IPS-NIHi11 (cell line): ENCODE data around the gene ADAMTS14.

Source experiments
- DNase-seq: peaks from one replicate; pipeline ENCODE4 v3.0.0; 2012; ENCODE audit warnings: mixed read lengths, low spot score

ADAMTS14 gene

DNA sequence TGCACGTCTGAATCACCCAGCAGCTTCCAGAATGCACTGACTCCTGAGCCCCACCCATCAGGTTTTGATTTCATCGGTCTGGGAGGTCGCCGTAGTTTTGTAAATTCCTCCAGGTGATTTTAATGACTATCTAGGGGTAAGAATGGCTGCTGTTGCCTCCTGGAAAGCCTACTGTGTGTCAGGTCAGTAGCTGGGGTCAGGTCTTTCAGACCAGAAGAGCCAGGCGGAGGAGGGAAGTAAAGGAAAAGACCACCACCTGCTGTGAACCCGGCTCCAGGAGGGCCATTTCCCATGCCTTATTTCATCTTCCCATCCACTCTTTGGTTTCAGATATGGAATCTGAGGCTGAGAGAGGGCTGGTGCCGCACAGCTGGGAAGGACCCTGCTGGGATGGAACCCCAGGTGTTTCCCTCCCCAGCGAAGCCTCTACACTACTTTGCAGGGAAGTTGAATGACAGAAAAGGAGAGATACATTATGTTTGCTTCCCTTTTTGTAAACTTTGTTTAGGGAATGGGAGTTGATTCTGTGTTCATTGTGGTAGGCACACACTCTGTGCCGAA, 19.8 kb downstream of the ADAMTS14 start:
- no peak for DNase-seq

- DNase-seq, result no peak
Measured at GRCh38 chr10:70693619-70694335, 21.5 kb downstream of the ADAMTS14 start.

DNA sequence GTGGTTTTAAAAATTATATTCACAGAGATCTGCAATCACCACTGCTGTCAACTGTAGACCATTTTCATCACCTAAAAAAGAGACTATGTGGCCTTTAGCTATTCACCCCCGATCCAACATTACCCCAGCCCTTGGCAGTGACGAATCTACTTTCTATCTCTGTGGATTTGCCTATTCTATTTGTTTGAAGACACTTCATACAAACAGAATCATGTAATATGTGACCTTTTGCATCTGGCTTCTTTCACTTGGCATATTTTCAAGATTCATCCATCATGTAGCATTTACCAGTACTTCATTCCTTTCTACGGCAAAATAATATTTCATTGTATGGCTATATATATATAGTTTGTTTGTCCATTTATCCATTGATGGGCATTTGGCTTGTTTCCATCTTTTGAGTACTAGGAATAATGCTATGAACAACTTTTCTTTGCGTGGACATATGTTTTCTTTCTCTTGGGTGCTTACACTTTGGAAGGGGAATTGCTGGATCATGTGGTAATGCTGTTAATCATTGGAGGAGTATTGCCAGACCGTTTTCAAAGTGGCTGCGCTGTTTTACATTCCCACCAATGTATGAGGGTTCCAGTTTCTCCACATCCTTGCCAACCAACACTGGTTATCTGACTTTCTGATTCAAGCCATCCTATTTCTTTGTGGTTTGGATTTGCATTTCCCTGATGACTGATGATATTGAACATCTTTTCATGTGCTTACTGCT, 22.3 kb downstream of the ADAMTS14 start:
- DNase-seq, result no peak

GRCh38 chr10:70695241-70696030, 23.1 kb downstream of the ADAMTS14 start:
- no peak for DNase-seq

GRCh38 chr10:70698211-70698610, 25.9 kb downstream of the ADAMTS14 start:
- no peak for DNase-seq

DNA sequence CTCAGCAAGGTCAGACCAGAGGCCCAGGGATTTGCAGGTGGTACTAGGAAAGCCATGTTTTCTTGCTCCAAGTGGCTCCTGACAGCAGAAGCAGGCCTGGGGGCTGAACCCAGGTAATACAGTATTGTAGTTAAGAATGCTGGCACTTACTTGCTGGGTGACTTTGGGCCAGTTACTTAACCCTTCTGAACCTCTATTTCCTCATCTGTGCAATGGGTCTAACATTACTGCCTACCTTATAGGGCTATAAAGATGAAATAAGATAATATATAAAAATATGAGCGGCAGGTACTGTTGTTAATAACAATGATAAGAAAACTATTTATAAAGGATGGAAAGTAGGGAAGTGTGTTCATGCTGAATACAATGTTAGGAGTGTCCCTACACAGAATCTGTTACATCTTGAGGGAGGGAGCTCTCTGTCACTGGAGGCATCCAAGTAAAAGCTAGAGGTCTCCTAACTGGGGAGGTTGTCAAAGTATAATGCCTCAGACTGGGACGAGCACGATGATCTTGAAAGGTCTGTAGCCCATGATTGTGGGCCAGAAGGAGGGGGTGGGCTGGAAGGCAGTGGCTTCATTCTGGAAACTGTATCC, 26.9 kb downstream of the ADAMTS14 start:
- DNase-seq, result no peak

DNA sequence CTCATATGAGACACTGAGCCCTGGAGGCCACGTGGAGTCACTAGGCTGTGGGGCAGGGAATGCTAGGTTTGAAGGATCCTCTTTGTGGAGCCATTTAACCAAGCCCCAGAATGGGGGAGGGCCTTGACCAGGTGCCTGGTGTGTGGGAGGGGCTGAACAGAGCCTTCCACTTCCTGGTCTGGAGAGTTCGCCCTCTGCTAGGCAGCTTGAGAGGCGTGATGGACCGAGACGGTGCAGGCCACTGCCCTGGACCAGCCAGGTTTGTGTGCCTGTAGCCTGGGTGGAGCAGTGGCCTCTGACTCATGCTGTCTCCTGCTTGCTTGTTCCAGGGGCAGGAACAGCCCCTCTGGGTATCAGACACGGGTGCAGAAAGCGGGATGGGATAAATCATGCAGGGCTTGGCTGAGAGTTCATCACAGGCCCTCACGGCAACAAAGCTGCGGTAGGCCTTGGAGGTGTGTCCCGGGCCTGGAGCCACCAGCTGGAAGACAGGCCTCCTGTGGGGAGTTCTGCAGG, 27.4 kb downstream of the ADAMTS14 start:
- peak; percentile 76 for DNase-seq

- no peak for DNase-seq
Measured at GRCh38 chr10:70702190-70702763, 30.0 kb downstream of the ADAMTS14 start.

DNA sequence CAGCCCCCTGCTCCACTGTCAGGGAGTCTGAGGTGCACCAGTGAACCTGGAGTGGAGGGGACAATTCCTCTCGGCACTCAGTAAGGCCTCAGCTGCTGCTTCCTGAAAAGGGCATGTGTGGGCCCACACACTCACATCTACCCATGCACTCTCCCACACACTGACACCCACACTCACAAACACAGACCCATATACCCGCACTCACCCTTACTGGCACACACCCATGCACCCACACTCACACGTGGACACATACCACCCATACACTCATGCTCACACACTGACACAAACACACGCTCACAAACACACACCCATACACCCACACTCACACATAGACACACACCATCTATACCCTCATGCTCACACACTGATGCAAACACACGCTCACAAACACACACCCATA, 31.9 kb downstream of the ADAMTS14 start:
- DNase-seq, result no peak

DNA sequence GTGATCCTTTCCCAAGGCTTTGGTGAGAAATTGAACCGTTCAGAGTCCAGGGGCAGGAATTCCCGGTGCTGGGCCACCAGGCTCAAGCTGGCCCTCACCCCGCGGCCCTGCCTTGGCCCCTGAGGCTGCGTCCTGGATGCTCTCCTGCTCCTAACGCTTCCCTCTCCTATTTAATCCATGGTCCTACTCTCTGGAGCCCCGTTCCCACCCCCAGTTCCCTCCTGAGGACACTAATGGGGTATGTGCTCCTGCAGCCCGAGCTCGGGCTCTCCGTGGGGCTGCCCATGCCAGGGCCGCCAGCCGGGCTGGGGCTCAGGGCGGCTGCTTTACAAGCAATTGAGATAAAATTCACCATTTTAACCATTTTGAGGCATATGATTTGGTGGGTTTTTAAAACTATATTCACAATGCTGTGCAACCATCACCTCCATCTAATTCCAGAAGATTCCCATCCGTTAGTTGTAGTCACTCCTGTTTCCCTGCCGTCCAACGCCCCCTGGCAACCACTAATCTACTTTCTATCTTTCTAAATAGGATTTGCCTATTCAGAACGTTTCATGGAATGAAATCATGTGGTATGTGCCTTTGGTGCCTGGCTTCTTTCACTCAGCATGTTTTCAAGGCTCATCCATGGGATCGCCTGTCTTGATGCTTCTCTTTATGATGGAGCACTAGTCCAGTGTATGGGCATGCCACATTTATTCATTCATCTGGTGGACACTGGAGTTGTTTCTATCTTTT, 33.0 kb downstream of the ADAMTS14 start:
- DNase-seq, result no peak

DNA sequence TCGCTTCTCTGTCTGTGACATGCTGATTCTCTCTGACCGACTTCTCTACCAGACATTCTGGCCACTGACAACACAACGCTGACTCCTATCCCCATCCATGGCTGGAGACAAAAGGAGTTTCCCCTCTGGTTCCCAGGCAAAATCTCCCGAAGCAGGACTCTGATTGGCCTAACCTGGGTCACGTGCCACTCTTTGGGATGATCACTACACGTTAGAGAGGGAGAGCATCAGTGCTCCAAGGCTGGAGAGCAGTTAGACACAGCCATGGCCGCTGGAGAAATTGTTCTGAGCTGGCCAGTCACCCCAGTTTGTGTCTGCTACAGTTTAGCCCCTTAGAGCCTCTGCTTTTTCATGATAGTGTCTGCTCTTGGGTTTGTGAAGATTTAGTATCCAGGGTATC, 38.9 kb downstream of the ADAMTS14 start:
- no peak for DNase-seq

GRCh38 chr10:70711911-70712310, 39.6 kb downstream of the ADAMTS14 start:
- DNase-seq, result no peak

GRCh38 chr10:70714245-70714644, 41.9 kb downstream of the ADAMTS14 start:
- no peak for DNase-seq

DNA sequence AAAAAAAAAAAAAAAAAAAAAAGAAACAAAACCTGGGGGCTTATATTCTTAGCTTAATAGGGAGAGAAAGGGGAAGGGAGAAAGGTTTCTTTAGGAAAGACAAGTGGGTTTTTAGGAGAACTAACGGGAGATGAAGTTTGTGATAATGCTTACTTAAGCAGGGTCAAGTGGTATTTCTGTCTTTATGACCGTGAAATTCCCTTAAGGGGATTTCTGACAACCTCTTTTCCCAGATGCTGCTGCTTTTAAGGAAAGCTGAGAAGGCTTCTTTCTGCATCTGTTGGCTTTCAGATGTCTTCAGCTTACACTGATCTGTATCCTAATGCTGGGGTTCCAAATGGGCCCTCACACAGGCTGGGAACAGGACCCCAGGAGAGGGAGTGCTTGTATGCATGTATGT, 42.6 kb downstream of the ADAMTS14 start:
- DNase-seq, result no peak

GRCh38 chr10:70715853-70716795, 43.8 kb downstream of the ADAMTS14 start:
- no peak for DNase-seq

DNA sequence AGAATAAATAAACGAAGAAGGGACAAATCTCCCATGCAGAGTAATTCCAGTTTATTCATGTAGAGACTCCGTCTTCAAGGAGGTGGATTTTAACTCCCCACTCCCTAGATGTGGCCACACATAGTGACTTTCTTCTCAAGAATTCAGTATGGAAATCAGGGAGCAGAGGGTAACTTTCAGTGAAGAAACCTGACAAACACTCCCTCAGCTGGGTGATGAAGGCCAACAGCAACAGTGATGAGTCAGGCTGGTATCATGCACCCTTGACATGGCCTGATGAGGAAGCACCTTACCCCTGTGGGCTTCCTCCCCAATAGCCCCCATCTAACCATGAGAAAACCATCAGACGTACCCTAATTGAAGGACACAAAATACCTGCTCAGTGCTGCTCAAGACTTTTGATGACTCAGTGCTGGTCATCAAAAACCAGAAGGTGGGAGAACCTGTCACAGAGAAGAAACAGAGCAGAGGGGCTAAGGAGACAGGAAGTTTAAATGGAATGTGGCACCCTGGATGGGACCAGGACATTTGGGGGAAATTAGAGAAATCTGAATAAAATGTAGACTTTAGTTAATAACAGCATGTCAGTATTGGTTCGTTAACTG, 50.6 kb downstream of the ADAMTS14 start:
- no peak for DNase-seq

GRCh38 chr10:70723771-70724170, 51.5 kb downstream of the ADAMTS14 start:
- DNase-seq, result no peak

- no peak for DNase-seq
Measured at GRCh38 chr10:70726909-70727495, 54.7 kb downstream of the ADAMTS14 start.

- no peak for DNase-seq
Measured at GRCh38 chr10:70728328-70728727, 56.0 kb downstream of the ADAMTS14 start.
